Upper lobe of right lung (tissue), 1 donor: ENCODE data around the gene ACTN2. TPM values are rescaled to one million over a fixed set of nuclear protein-coding genes. Genes with fewer than 3 reads are reported as not detected.
A peak's percentile ranks its signal among the peaks of the same experiment; 100 is the strongest.

Source experiments
- ATAC-seq: fragments of 200-7000 bp; cut with Tn5 transposase; one replicate; pipeline ENCODE4 v1.9.1; 2020; ENCODE audit warnings: mild to moderate bottlenecking, moderate library complexity
- DNase-seq: peaks from one replicate; pipeline ENCODE4 v3.0.0-alpha.2; 2020
- H3K27ac ChIP-seq: fragments of 200-600 bp; one replicate; pipeline ENCODE4 v1.8.0; 2022
- H3K27me3 ChIP-seq: fragments of 200-600 bp; one replicate; pipeline ENCODE4 v1.8.0; 2022; ENCODE audit warnings: mild to moderate bottlenecking
- H3K36me3 ChIP-seq: fragments of 200-600 bp; one replicate; pipeline ENCODE4 v1.8.0; 2022
- H3K4me1 ChIP-seq: fragments of 200-600 bp; one replicate; pipeline ENCODE4 v1.8.0; 2022
- H3K4me3 ChIP-seq: fragments of 200-600 bp; one replicate; pipeline ENCODE4 v1.8.0; 2022; ENCODE audit warnings: mild to moderate bottlenecking
- H3K9me3 ChIP-seq: fragments of 200-600 bp; one replicate; pipeline ENCODE4 v1.8.0; 2022
- CTCF ChIP-seq: fragments of 200-600 bp; IDR thresholded peaks from one replicate; pipeline ENCODE4 v1.8.0; 2022; ENCODE audit warnings: antibody characterized with exemption
- intact Hi-C: fragments of 100-400 bp; cut with DNase I; formaldehyde crosslinking; loops from one replicate; pipeline ENCODE4 v1.11.0; 2022
- total RNA-seq: library from RNA; stranded (reverse); fragmentation: NEBNext Ultra II Directional; extraction: Animal tissue kit (Norgen Biotek cat#: 25700); gene quantifications from one replicate; pipeline ENCODE4 v1.2.1, GENCODE V29; 2021
- donor health status: DM: no; HTN: yes; CAD: no; lungs with severe emphysema.

Gene ACTN2
- total RNA-seq, 1 donor from 2014 or later, result 2.8 TPM

- Histone ChIP-seq H3K27me3 (no peaks in the 10 kb centered on the region), H3K4me3 (no peak overlapping the region), H3K4me1 (no peaks in the 10 kb centered on the region), H3K27ac (no peak overlapping the region), H3K9me3 (no peaks in the 10 kb centered on the region), H3K36me3 (no peaks in the 10 kb centered on the region)
- peak; percentile 78 for ATAC-seq
- TF ChIP-seq CTCF, result no peak
- DNase-seq, result no peak
- intact Hi-C loops, result no loop called here
These were observed 76.1 kb downstream of the ACTN2 start for GRCh38 chr1:236762410-236762809.

- Histone ChIP-seq H3K9me3 (no peaks in the 10 kb centered on the region), H3K27ac (no peak overlapping the region), H3K36me3 (no peaks in the 10 kb centered on the region), H3K4me3 (no peak overlapping the region), H3K4me1 (no peaks in the 10 kb centered on the region), H3K27me3 (peaks cover 3% of the 10 kb centered on the region)
- DNase-seq (no peak), ATAC-seq (no peak)
- no peak for TF ChIP-seq CTCF
- intact Hi-C loops, result no loop called here
These were observed 79.5 kb downstream of the ACTN2 start for GRCh38 chr1:236765831-236766230.

DNA sequence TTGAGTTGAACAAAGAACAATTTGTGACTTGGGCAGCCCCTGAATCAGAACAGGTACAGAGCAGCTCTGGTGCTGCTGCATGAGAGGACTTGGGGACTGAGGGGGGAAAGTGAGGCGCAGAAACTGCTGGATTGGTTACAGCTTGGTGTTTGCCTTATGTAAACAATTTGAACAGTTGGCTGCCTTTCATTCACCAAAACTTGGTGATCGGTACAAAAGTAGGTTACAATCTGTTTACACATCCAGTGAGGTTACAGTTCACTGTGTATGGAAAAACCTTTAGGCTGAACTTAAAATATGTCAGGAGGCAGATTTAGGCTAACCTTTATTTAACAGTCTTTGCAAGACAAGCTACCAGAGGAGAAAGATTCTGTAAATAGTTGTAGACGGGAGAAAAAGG is 80.2 kb downstream of the ACTN2 start:
- Histone ChIP-seq H3K9me3 (no peaks in the 10 kb centered on the region), H3K27ac (no peak overlapping the region), H3K4me1 (no peaks in the 10 kb centered on the region), H3K4me3 (no peak overlapping the region), H3K27me3 (peaks cover 3% of the 10 kb centered on the region), H3K36me3 (no peaks in the 10 kb centered on the region)
- ATAC-seq (no peak), DNase-seq (no peak)
- intact Hi-C loops, result no loop called here
- TF ChIP-seq CTCF, result no peak

DNA sequence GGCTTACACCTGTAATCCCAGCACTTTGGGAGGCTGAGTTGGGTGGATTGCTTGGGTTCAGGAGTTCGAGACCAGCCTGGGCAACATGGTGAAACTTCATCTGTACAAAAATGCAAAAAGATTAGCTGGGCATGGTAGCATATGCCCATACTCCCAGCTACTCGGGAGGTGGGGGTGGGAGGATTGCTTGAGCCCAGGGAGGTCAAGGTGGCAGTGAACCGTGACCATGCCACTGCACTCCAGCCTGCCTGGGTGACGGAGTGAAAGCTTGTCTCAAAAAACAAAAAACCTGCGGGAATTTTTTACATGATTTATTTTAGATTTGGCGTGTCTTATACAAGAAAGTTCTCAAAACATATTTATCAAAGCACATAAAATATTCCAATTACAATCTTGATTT is 81.0 kb downstream of the ACTN2 start:
- no peaks in the 10 kb centered on the region for H3K4me1 ChIP-seq
- no peak overlapping the region for H3K27ac ChIP-seq
- H3K4me3 ChIP-seq, result no peak overlapping the region
- ATAC-seq, result no peak
- peaks cover 3% of the 10 kb centered on the region for H3K27me3 ChIP-seq
- intact Hi-C loops, result no loop called here
- H3K9me3 ChIP-seq, result no peaks in the 10 kb centered on the region
- TF ChIP-seq CTCF, result no peak
- H3K36me3 ChIP-seq, result no peaks in the 10 kb centered on the region
- no peak for DNase-seq

DNA sequence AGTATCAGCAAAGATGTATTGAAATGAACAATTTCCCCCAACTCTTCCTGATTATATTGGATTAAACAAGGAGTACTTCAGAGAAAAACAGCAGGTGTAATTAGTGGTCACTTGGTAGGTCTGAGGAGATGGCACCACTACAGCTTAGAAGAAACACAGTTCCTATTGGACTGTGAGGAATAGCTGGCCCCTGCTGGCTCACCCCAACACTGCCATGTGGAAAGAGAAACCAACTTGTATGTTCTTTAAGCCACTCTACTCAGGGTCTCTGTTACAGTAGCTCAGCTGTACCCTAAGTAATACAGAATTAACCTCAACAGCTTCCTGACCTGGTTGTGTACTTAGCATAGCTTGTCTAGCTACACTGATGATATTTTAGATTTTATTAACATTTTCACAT is 82.3 kb downstream of the ACTN2 start:
- DNase-seq (no peak), ATAC-seq (no peak)
- intact Hi-C loops, result no loop called here
- Histone ChIP-seq H3K4me1 (no peaks in the 10 kb centered on the region), H3K4me3 (no peak overlapping the region), H3K9me3 (no peaks in the 10 kb centered on the region), H3K27ac (no peak overlapping the region), H3K36me3 (no peaks in the 10 kb centered on the region), H3K27me3 (peaks cover 3% of the 10 kb centered on the region)
- no peak for TF ChIP-seq CTCF

DNA sequence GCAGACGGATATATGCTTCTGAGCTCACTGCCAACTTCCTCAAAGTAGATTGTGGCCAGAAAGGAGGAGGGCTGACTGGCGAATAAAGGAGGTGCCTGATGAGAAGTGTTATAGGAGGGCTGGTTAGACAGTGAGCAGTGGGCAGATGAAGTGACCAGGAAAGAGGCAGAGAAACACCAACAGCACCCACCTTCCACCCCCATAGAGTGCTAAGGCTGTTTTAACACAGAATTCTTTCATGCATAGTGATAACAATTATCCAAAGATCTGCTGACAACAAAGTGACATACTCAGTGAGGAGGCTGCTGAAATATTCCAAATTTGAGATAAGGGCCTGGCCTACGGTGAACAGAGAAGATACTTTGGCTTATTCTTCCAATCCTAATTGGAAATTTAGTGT is 87.6 kb downstream of the ACTN2 start:
- Histone ChIP-seq H3K36me3 (no peaks in the 10 kb centered on the region), H3K4me1 (no peaks in the 10 kb centered on the region), H3K9me3 (peaks cover 4% of the 10 kb centered on the region), H3K27ac (no peak overlapping the region), H3K27me3 (peaks cover 3% of the 10 kb centered on the region), H3K4me3 (no peak overlapping the region)
- no peak for ATAC-seq
- no peak for TF ChIP-seq CTCF
- DNase-seq, result no peak
- intact Hi-C loops, result no loop called here
